OCI-LY7 (cell line): ENCODE measurements around the gene PTPRQ. TPM values are rescaled to one million over a fixed set of nuclear protein-coding genes. Genes with fewer than 3 reads are reported as not detected.

ENCODE experiments used
- BruUV-seq: library from RNA; stranded (reverse); fragments of 400-500 nt; replicated peaks from 2 replicates; lab custom pipeline; 2021; lab: Mats Ljungman, UMichigan
- CTCF ChIA-PET: fragments of 300-600 bp; sonication (Branson Sonifier 250); formaldehyde crosslinking; loops from one replicate; lab custom pipeline; 2022; ENCODE audit warnings: antibody characterized with exemption; ENCODE audit not compliant: unreplicated experiment; lab: Charles Lee
- POLR2A ChIA-PET: fragments of 300-600 bp; sonication (Branson Sonifier 250); formaldehyde crosslinking; loops from one replicate; lab custom pipeline; 2022; ENCODE audit warnings: antibody characterized with exemption; lab: Charles Lee
- DNase-seq: peaks from one replicate; pipeline ENCODE4 v3.0.0-alpha.2; 2015; ENCODE audit warnings: low spot score
- H2AFZ ChIP-seq: fragments of 200-600 bp; sonication (generic), shearing (Covaris generic); 2 replicates; pipeline ENCODE4 v1.6.1; 2014; ENCODE audit warnings: mild to moderate bottlenecking, antibody characterized with exemption, low read length, moderate library complexity
- H3K27ac ChIP-seq: fragments of 200-600 bp; sonication (generic); 2 replicates; pipeline ENCODE4 v1.5.1; 2014; ENCODE audit warnings: mixed run types, low read depth, mild to moderate bottlenecking, moderate library complexity, low read length, inconsistent platforms; ENCODE audit not compliant: poor library complexity, severe bottlenecking
- H3K36me3 ChIP-seq: fragments of 200-600 bp; sonication (generic); 2 replicates; pipeline ENCODE4 v1.6.1; 2014; ENCODE audit warnings: mild to moderate bottlenecking, antibody characterized with exemption, low read length, moderate library complexity, mixed read lengths; ENCODE audit not compliant: insufficient read depth
- H3K4me1 ChIP-seq: fragments of 200-600 bp; sonication (generic); 2 replicates; pipeline ENCODE4 v1.5.1; 2014; ENCODE audit warnings: mild to moderate bottlenecking, low read length; ENCODE audit not compliant: insufficient read depth, poor library complexity, severe bottlenecking
- H3K4me2 ChIP-seq: fragments of 200-600 bp; sonication (generic); 2 replicates; pipeline ENCODE4 v1.6.1; 2014; ENCODE audit warnings: mild to moderate bottlenecking, low read length
- H3K4me3 ChIP-seq: fragments of 200-600 bp; sonication (generic); 2 replicates; pipeline ENCODE4 v1.5.1; 2014; ENCODE audit warnings: mild to moderate bottlenecking, low read depth, low read length; ENCODE audit not compliant: poor library complexity, severe bottlenecking
- H3K79me2 ChIP-seq: fragments of 200-600 bp; sonication (generic); 2 replicates; pipeline ENCODE4 v1.6.1; 2016; ENCODE audit warnings: low read depth, mild to moderate bottlenecking, low read length, moderate library complexity, mixed read lengths; ENCODE audit not compliant: insufficient read depth
- H3K9me2 ChIP-seq: fragments of 200-600 bp; sonication (generic); 2 replicates; pipeline ENCODE4 v1.6.1; 2016; ENCODE audit warnings: mild to moderate bottlenecking, low read length, mixed read lengths; ENCODE audit not compliant: insufficient read depth
- H3K9me3 ChIP-seq: fragments of 200-600 bp; sonication (generic); 2 replicates; pipeline ENCODE4 v1.6.1; 2014; ENCODE audit warnings: mild to moderate bottlenecking, mixed run types, low read length, mixed read lengths
- H4K20me1 ChIP-seq: fragments of 200-600 bp; sonication (generic); 2 replicates; pipeline ENCODE4 v1.6.1; 2014; ENCODE audit warnings: mild to moderate bottlenecking, antibody characterized with exemption, low read length, moderate library complexity, mixed read lengths; ENCODE audit not compliant: insufficient read depth
- EZH2phosphoT487 ChIP-seq: fragments of 200-600 bp; sonication (generic); IDR thresholded peaks from 2 replicates; pipeline ENCODE4 v1.6.1; 2018; ENCODE audit warnings: low read depth, borderline replicate concordance, mild to moderate bottlenecking, mixed run types, antibody characterized with exemption, low read length, moderate library complexity, mixed read lengths
- intact Hi-C: fragments of 100-400 bp; cut with micrococcal nuclease; formaldehyde crosslinking; loops from one replicate; pipeline ENCODE4 v1.10.0; 2022; ENCODE audit not compliant: unreplicated experiment
- total RNA-seq, 2 experiments: library from RNA; depleted of rRNA in 1 of 2; stranded (reverse); fragments of >200 nt in 1 of 2; shearing (Covaris generic) in 1 of 2; gene quantifications; 2 replicates each; pipeline ENCODE4 v1.2.3, GENCODE V29; 2014 to 2022
- TF ChIP-seq, protein P1 (sequence below): fragments of 200-600 bp; sonication (generic); conservative IDR thresholded peaks from 2 replicates; pipeline ENCODE4 v1.5.1; 2014; ENCODE audit warnings: mild to moderate bottlenecking, antibody characterized with exemption, low read length, moderate library complexity, mixed read lengths

PTPRQ gene
- total RNA-seq, 2 experiments from 2014 or later: not detected

DNA sequence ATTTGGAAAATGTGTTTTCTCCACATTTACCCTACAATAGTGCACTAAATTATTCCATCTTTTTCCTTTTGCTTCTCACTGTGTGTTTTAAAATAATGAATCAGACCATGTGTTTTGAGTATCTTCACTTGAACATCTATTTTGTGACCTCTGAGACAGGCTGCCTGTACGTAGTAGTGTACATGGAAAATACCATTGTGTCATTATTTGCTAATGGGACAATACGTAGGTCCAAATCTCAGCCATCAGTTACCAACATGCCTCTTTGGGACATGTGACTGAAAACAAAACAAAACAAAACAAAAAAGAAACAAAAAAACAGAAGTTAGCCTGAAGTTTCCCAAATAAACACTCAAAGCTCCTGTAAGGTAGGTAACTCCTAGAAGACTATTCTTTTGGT, 256.3 kb downstream of the PTPRQ start:
- H4K20me1 ChIP-seq: no peaks in the 10 kb centered on the region
- no peak overlapping the region for H2AFZ ChIP-seq
- H3K9me3 ChIP-seq: no peaks in the 10 kb centered on the region
- no peak for DNase-seq
- H3K27ac ChIP-seq: no peak overlapping the region
- no peak for TF ChIP-seq EZH2phosphoT487
- TF ChIP-seq, protein P1, sequence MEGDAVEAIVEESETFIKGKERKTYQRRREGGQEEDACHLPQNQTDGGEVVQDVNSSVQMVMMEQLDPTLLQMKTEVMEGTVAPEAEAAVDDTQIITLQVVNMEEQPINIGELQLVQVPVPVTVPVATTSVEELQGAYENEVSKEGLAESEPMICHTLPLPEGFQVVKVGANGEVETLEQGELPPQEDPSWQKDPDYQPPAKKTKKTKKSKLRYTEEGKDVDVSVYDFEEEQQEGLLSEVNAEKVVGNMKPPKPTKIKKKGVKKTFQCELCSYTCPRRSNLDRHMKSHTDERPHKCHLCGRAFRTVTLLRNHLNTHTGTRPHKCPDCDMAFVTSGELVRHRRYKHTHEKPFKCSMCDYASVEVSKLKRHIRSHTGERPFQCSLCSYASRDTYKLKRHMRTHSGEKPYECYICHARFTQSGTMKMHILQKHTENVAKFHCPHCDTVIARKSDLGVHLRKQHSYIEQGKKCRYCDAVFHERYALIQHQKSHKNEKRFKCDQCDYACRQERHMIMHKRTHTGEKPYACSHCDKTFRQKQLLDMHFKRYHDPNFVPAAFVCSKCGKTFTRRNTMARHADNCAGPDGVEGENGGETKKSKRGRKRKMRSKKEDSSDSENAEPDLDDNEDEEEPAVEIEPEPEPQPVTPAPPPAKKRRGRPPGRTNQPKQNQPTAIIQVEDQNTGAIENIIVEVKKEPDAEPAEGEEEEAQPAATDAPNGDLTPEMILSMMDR: no peak
- BruUV-seq: no TSS peak
- POLR2A ChIA-PET: interaction anchor here (0.8 kb wide), 2 partner anchors 38 to 43 kb away, joined by 3 read pairs; no protein-coding TSS in a partner anchor
- H3K4me2 ChIP-seq: no peak overlapping the region
- H3K4me3 ChIP-seq: no peak overlapping the region
- no peaks in the 10 kb centered on the region for H3K4me1 ChIP-seq
- CTCF ChIA-PET: no interaction called here
- no peaks in the 10 kb centered on the region for H3K36me3 ChIP-seq
- intact Hi-C loops: no loop called here
- H3K9me2 ChIP-seq: no peaks in the 10 kb centered on the region
- no peaks in the 10 kb centered on the region for H3K79me2 ChIP-seq

DNA sequence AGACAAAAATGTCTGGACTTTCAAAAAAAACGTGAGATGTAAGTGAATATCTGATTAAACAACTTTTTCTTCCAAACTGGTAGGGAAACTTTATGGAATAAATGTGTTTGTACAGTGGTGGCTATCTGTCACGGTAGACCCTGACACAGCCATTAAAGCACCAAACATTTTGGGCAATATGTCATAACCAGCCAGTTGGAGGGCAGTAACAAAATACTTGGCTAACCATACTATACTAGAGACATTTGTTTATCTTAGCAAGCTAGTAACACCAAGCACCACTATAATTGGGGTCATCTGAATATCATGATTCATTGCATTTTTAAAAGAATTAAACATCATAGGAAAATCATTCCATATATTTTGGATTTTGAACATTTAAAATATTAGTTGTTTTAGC, 257.4 kb downstream of the PTPRQ start:
- H4K20me1 ChIP-seq: no peaks in the 10 kb centered on the region
- TF ChIP-seq EZH2phosphoT487: no peak
- TF ChIP-seq, protein P1: no peak
- H3K4me3 ChIP-seq: no peak overlapping the region
- ChIA-PET CTCF (no interaction called here), POLR2A (no interaction called here)
- H3K79me2 ChIP-seq: no peaks in the 10 kb centered on the region
- no TSS peak for BruUV-seq
- H3K27ac ChIP-seq: no peak overlapping the region
- intact Hi-C loops: no loop called here
- no peak overlapping the region for H3K4me2 ChIP-seq
- H3K9me3 ChIP-seq: no peaks in the 10 kb centered on the region
- DNase-seq: no peak
- no peaks in the 10 kb centered on the region for H3K9me2 ChIP-seq
- H3K4me1 ChIP-seq: no peaks in the 10 kb centered on the region
- no peak overlapping the region for H2AFZ ChIP-seq
- H3K36me3 ChIP-seq: no peaks in the 10 kb centered on the region

DNA sequence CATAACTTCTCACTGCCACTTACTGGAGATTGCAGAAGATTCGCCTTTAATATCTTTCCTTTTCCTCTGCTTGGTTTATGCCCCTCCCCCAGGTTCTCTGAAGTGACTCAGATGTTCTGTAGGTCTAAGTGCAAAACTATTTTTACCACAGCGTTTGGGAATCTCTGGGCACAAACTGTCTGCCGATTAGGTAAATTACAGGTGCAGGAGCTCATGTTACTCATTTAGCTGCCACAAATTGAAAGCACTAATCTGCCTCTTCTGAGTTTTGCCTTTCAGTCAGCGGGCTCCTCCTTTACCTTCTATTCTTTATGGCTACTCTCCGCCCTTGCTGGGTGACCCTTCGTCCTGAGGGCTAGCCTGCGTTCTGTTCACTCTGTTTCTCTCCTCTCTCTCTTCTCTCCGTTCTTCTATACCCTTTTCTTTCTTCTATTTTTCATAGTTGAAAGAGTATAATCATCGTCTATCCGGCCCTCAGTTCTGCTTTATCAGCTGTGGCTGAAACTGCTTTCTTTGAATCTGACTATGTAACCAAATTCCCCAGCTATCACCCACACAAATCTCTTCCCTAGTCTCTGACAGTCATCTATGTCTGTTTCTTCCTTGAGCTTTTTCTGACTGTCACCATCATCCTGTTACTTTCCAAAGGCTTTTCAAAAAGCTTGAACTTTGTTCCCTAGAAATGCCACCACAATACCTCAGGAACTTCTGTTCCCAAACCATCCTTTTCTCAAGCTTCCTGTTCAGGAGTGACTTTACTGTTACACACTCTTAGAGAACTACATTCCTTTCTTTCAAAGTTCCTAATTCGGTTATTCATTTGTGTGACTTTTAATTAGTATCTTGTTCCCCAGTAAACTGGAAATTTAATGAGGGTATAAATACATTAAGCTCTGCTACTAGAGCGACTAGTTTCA, 259.1 kb downstream of the PTPRQ start:
- H2AFZ ChIP-seq: peak overlapping the region; percentile 52
- ChIA-PET POLR2A (interaction anchor here (1.6 kb wide), 1 partner anchor 9 kb away, joined by 5 read pairs; no protein-coding TSS in a partner anchor), CTCF (no interaction called here)
- H3K36me3 ChIP-seq: no peaks in the 10 kb centered on the region
- peak overlapping the region; percentile 37 for H3K4me2 ChIP-seq
- H4K20me1 ChIP-seq: no peaks in the 10 kb centered on the region
- no peaks in the 10 kb centered on the region for H3K79me2 ChIP-seq
- intact Hi-C loops: no loop called here
- H3K27ac ChIP-seq: no peak overlapping the region
- TF ChIP-seq, protein P1: no peak
- TF ChIP-seq EZH2phosphoT487: no peak
- H3K4me3 ChIP-seq: peak overlapping the region; percentile 9
- no peaks in the 10 kb centered on the region for H3K9me2 ChIP-seq
- peak; percentile 3 for DNase-seq
- no peaks in the 10 kb centered on the region for H3K9me3 ChIP-seq
- BruUV-seq: no TSS peak
- H3K4me1 ChIP-seq: no peaks in the 10 kb centered on the region
